Measurements from ENCODE around the gene SNCG. TPM values are rescaled to one million over a fixed set of nuclear protein-coding genes. Genes with fewer than 3 reads are reported as not detected.
"Not testable (repeated sequence)": the region's sequence is repeated elsewhere in the genome, so short reads cannot be mapped to it uniquely, and the experiment has no call there.

The SNCG gene
- total RNA-seq, 3 donors from 2014 or later: 52.1 to 255 (median 53.7) TPM

DNA sequence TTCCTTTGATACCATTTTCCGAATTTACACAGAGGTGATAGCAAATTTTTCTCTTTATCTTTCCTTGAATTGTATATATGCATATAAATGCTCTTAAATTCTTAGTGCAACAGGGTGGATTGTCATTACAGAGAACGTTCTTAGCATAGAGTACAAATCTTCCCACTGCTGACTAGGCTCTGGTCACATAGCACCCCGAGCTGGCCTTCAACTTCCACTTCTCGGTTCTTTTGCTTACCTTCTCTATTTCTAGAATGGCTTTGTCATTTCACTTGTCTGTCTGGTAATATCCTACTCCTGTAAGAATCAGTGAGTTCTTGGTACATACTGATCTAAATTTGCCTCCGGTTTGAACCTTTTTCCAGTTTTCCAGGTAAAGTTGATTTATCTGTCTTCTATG lies 23.3 kb downstream of the SNCG start:
- intact Hi-C loops (cut with DNase I; ENCODE audit: low total_unique reads): no loop called here
- Histone ChIP-seq H3K27me3 (no peaks in the 10 kb centered on the region), H3K36me3 (no peaks in the 10 kb centered on the region), H3K9me3 (no peaks in the 10 kb centered on the region), H3K4me3 (no peak overlapping the region), H3K27ac (no peak overlapping the region), H3K4me1 (no peaks in the 10 kb centered on the region)
- no peak for DNase-seq (ENCODE audit: low spot score in 2 of 2)
- TF ChIP-seq POLR2AphosphoS5 (IDR thresholded peaks at IDR 0.05) (no peak), POLR2A (IDR thresholded peaks at IDR 0.05) (no peak)
- TF ChIP-seq, protein P1, sequence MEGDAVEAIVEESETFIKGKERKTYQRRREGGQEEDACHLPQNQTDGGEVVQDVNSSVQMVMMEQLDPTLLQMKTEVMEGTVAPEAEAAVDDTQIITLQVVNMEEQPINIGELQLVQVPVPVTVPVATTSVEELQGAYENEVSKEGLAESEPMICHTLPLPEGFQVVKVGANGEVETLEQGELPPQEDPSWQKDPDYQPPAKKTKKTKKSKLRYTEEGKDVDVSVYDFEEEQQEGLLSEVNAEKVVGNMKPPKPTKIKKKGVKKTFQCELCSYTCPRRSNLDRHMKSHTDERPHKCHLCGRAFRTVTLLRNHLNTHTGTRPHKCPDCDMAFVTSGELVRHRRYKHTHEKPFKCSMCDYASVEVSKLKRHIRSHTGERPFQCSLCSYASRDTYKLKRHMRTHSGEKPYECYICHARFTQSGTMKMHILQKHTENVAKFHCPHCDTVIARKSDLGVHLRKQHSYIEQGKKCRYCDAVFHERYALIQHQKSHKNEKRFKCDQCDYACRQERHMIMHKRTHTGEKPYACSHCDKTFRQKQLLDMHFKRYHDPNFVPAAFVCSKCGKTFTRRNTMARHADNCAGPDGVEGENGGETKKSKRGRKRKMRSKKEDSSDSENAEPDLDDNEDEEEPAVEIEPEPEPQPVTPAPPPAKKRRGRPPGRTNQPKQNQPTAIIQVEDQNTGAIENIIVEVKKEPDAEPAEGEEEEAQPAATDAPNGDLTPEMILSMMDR (IDR thresholded peaks at IDR 0.05): no peak

DNA sequence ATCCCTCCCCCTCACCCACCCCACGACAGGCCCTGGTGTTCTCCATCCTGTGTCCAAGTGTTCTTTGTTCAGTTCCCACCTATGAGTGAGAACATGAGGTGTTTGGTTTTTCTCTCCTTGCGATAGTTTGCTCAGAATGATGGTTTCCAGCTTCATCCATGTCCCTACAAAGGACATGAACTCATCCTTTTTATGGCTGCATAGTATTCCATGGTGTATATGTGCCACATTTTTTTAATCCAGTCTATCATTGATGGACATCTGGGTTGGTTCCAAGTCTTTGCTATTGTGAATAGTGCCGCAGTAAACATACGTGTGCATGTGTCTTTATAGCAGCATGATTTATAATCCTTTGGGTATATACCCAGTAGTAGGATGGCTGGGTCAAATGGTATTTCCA lies 26.1 kb downstream of the SNCG start:
- H3K4me1 ChIP-seq; H3K9me3 ChIP-seq; H3K4me3 ChIP-seq; DNase-seq (ENCODE audit: low spot score in 2 of 2); H3K36me3 ChIP-seq; intact Hi-C loops (cut with DNase I; ENCODE audit: low total_unique reads); H3K27ac ChIP-seq; H3K27me3 ChIP-seq: not testable (repeated sequence)

DNA sequence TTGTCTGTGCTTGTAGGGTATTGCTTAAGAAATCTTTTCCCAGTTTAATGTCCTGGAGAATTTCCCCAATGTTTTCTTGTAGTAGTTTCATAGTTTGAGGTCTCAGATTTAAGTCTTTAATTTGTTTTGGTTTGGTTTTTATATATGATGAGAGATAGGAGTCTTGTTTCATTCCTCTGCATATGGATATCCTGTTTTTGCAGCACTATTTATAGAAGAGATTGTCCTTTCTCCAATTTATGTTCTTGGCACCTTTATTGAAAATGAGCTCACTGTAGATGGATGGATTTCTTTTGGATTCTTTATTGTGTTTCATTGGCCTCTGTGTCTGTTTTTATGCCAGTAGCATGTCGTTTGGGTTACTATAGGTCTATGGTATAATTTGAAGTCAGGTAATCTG lies 30.1 kb downstream of the SNCG start:
- Histone ChIP-seq H3K4me1 (no peaks in the 10 kb centered on the region), H3K27ac (no peak overlapping the region), H3K4me3 (no peak overlapping the region), H3K9me3 (no peaks in the 10 kb centered on the region), H3K27me3 (no peaks in the 10 kb centered on the region), H3K36me3 (no peaks in the 10 kb centered on the region)
- intact Hi-C loops (cut with DNase I; ENCODE audit: low total_unique reads): no loop called here
- TF ChIP-seq POLR2AphosphoS5 (IDR thresholded peaks at IDR 0.05) (no peak), POLR2A (IDR thresholded peaks at IDR 0.05) (no peak)
- TF ChIP-seq, protein P1 (IDR thresholded peaks at IDR 0.05): no peak
- DNase-seq (ENCODE audit: low spot score in 2 of 2): no peak

DNA sequence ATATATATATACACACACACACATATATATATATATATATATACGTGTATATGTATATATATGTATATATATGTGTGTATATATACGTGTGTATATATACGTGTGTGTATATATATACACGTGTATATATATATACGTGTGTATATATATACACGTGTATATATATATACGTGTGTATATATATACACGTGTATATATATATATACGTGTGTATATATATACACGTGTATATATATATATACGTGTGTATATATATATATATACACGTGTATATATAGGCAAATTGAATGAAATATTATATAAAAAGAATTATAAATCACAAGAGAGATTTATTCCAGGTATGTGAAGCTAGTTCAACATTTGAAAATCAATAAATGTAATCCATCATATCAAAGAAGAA lies 33.0 kb downstream of the SNCG start:
- H3K27me3 ChIP-seq; H3K4me3 ChIP-seq; DNase-seq (ENCODE audit: low spot score in 2 of 2); H3K4me1 ChIP-seq; H3K9me3 ChIP-seq; H3K36me3 ChIP-seq; H3K27ac ChIP-seq; intact Hi-C loops (cut with DNase I; ENCODE audit: low total_unique reads): not testable (repeated sequence)

DNA sequence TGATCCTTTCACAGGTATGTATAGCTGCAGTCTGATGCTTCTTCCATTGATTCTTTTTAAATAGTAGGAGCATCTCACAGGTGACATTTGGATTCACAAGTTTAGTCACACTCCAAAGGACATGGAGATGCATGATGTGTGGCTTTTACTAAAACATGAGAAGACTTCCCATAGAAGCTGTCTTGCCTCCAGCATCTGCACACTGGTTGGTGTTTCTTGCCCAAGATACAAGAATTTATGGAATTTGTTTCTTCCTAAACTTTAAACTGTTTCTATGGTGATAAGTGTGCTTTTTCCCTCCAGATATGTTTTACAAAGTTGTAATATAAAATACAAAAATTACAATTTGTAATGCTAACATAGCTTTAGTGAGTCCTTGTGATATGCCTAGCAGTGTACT lies 34.1 kb downstream of the SNCG start:
- no peaks in the 10 kb centered on the region for H3K27me3 ChIP-seq
- no peaks in the 10 kb centered on the region for H3K9me3 ChIP-seq
- intact Hi-C loops (cut with DNase I; ENCODE audit: low total_unique reads): no loop called here
- H3K4me1 ChIP-seq: no peaks in the 10 kb centered on the region
- no peak for DNase-seq (ENCODE audit: low spot score in 2 of 2)
- H3K27ac ChIP-seq: no peak overlapping the region
- no peaks in the 10 kb centered on the region for H3K36me3 ChIP-seq
- H3K4me3 ChIP-seq: no peak overlapping the region
- no peak for TF ChIP-seq POLR2A (IDR thresholded peaks at IDR 0.05)
- no peak for TF ChIP-seq POLR2AphosphoS5 (IDR thresholded peaks at IDR 0.05)
- TF ChIP-seq, protein P1 (IDR thresholded peaks at IDR 0.05): no peak

DNA sequence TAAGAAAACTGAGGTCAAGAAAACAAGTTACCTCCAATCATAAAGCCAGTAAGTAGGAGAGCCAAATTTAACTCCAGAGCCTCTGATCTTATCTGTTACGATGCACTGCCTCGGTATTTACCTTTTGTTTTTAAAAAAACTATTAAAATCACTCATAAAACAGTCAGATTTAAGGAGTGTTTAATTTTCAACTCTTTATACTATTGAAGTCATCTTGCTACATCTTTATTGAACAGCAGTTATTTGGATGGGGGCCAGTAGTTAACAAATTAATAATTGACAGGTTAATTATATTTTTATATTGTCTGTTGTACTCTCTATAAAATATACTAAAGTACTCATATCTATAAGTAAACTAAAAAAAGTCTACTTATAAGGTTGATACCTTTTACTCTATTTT lies 34.5 kb downstream of the SNCG start:
- TF ChIP-seq POLR2A (IDR thresholded peaks at IDR 0.05): no peak
- TF ChIP-seq, protein P1 (IDR thresholded peaks at IDR 0.05): no peak
- TF ChIP-seq POLR2AphosphoS5 (IDR thresholded peaks at IDR 0.05): no peak
- no peaks in the 10 kb centered on the region for H3K36me3 ChIP-seq
- intact Hi-C loops (cut with DNase I; ENCODE audit: low total_unique reads): no loop called here

DNA sequence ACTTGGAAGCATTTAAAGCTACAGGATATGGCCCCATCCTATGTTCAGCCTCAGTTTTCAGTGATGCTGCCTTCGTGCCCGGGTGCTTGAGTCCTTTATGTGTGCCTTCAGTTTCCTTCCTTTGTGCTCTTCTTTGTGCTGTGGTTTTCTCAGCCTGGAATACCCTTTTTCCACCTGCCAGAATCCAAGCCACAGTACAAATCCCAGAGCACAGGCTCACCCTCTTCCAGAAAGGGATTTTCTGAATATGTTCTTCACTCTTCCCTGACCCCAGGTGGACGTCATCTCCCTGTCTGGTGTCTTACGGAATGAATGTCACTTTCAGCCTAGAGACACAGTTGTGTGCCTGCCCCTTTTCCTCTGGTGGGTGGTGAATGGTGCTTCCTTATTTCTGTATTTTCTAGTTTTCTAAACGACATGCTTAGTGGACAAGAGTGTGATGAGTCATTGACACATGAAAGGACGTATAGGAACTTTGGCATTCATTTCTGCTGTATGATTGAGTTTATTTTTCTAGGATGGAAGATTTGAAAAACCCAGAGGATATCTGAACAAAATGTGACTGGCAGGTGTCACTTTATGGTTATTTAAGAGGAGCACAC lies 41.5 kb downstream of the SNCG start:
- H3K27ac ChIP-seq; H3K4me1 ChIP-seq; H3K36me3 ChIP-seq; intact Hi-C loops (cut with DNase I; ENCODE audit: low total_unique reads); DNase-seq (ENCODE audit: low spot score in 2 of 2); H3K9me3 ChIP-seq; H3K27me3 ChIP-seq; H3K4me3 ChIP-seq: not testable (repeated sequence)

More for the DNA sequence above, 34.5 kb downstream of the SNCG start:
- Histone ChIP-seq H3K27ac (no peak overlapping the region), H3K27me3 (no peaks in the 10 kb centered on the region), H3K4me1 (no peaks in the 10 kb centered on the region), H3K9me3 (no peaks in the 10 kb centered on the region), H3K4me3 (no peak overlapping the region)
- no peak for DNase-seq (ENCODE audit: low spot score in 2 of 2)

Data from breast epithelium (tissue), 4 donors.